BJ (cell line): ENCODE results near the gene TSPAN33. TPM values are rescaled to one million over a fixed set of nuclear protein-coding genes. Genes with fewer than 3 reads are reported as not detected.

Experiments used
- CTCF ChIA-PET: fragments of 350-600 bp; formaldehyde crosslinking; extraction: SDS; loops from one replicate; lab custom pipeline; 2021; ENCODE audit warnings: antibody characterized with exemption, inconsistent platforms; lab: Yijun Ruan, JAX
- POLR2A ChIA-PET: fragments of 300-600 bp; sonication (Branson Sonifier 250); formaldehyde crosslinking; extraction: SDS; loops from one replicate; lab custom pipeline; 2021; ENCODE audit warnings: antibody characterized with exemption; lab: Charles Lee
- DNase-seq: peaks from one replicate; pipeline ENCODE4 v3.0.0-alpha.2; 2011; ENCODE audit warnings: low read depth
- H3K27me3 ChIP-seq: 2 replicates; pipeline ENCODE4 v1.6.0; 2011; ENCODE audit warnings: low read length; ENCODE audit not compliant: control insufficient read depth, insufficient read depth
- H3K36me3 ChIP-seq: 2 replicates; pipeline ENCODE4 v1.5.1; 2011; ENCODE audit warnings: low read length; ENCODE audit not compliant: control insufficient read depth, insufficient read depth
- H3K4me3 ChIP-seq: 2 replicates; pipeline ENCODE4 v1.5.1; 2011; ENCODE audit warnings: low read depth, mild to moderate bottlenecking, control low read depth, low read length
- CTCF ChIP-seq: IDR thresholded peaks from 2 replicates; pipeline ENCODE4 v1.5.1; 2011; ENCODE audit warnings: low read depth, mild to moderate bottlenecking, control low read depth, inconsistent platforms, low read length, moderate library complexity; ENCODE audit not compliant: insufficient read depth
- polyA plus RNA-seq: library from polyadenylated mRNA; depleted of rRNA; stranded (reverse); fragments of >200 nt; gene quantifications from 2 replicates; pipeline ENCODE4 v1.2.3, GENCODE V29; 2011

TSPAN33 gene
- polyA plus RNA-seq, 1 experiment, result 0.29 TPM

- ChIA-PET CTCF (no interaction called here), POLR2A (no interaction called here)
- Histone ChIP-seq H3K27me3 (peaks cover 6% of the 10 kb centered on the region), H3K36me3 (no peaks in the 10 kb centered on the region), H3K4me3 (no peak overlapping the region)
- no peak for DNase-seq
- TF ChIP-seq CTCF, result no peak
Observed at GRCh38 chr7:129123510-129123857, 21.0 kb upstream of the TSPAN33 start.

GRCh38 chr7:129126314-129126713, 18.2 kb upstream of the TSPAN33 start:
- Histone ChIP-seq H3K27me3 (peaks cover 7% of the 10 kb centered on the region), H3K4me3 (no peak overlapping the region), H3K36me3 (no peaks in the 10 kb centered on the region)
- DNase-seq, result no peak
- CTCF ChIA-PET, result interaction anchor here (1.3 to 1.8 kb wide), 3 partner anchors 34 to 226 kb away, joined by 3 to 6 read pairs (median 3); no protein-coding TSS in a partner anchor
- no peak for TF ChIP-seq CTCF
- POLR2A ChIA-PET, result no interaction called here

GRCh38 chr7:129127154-129127553, 17.4 kb upstream of the TSPAN33 start:
- DNase-seq, result no peak
- TF ChIP-seq CTCF, result no peak
- ChIA-PET CTCF (no interaction called here), POLR2A (no interaction called here)
- no peak overlapping the region for H3K4me3 ChIP-seq
- H3K36me3 ChIP-seq, result no peaks in the 10 kb centered on the region
- peaks cover 7% of the 10 kb centered on the region for H3K27me3 ChIP-seq

- CTCF ChIA-PET, result no interaction called here
- no peak overlapping the region for H3K4me3 ChIP-seq
- peaks cover 9% of the 10 kb centered on the region for H3K27me3 ChIP-seq
- TF ChIP-seq CTCF, result no peak
- H3K36me3 ChIP-seq, result no peaks in the 10 kb centered on the region
- POLR2A ChIA-PET, result no interaction called here
- no peak for DNase-seq
Observed at GRCh38 chr7:129127601-129128000, 16.9 kb upstream of the TSPAN33 start.

GRCh38 chr7:129134356-129134987, 10.0 kb upstream of the TSPAN33 start:
- no peak for TF ChIP-seq CTCF
- Histone ChIP-seq H3K27me3 (peaks cover 3% of the 10 kb centered on the region; the same call in 1 of the 2 replicates), H3K36me3 (no peaks in the 10 kb centered on the region), H3K4me3 (no peak overlapping the region)
- DNase-seq, result no peak
- ChIA-PET POLR2A (no interaction called here), CTCF (interaction anchor here (0.6 to 1.2 kb wide), 2 partner anchors 9 to 12 kb away, joined by 3 read pairs; no protein-coding TSS in a partner anchor)
